ENCODE results near the gene FAM216A. TPM values are rescaled to one million over a fixed set of nuclear protein-coding genes. Genes with fewer than 3 reads are reported as not detected.
"Not testable (repeated sequence)": the region's sequence is repeated elsewhere in the genome, so short reads cannot be mapped to it uniquely, and the experiment has no call there.

FAM216A gene, protein sequence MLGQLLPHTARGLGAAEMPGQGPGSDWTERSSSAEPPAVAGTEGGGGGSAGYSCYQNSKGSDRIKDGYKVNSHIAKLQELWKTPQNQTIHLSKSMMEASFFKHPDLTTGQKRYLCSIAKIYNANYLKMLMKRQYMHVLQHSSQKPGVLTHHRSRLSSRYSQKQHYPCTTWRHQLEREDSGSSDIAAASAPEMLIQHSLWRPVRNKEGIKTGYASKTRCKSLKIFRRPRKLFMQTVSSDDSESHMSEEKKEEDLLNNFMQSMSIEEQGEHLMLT
- polyA plus RNA-seq (ENCODE audit: low read depth in 6 of 6), result 10 to 100 TPM in 5 of 6 donors, 1 to 10 TPM in 1; 8.9 to 17.9 (median 15.6) TPM

- Mint-ChIP-seq H3K4me3 (peak within 1 kb of the TSS; percentile 94 to 100 (median 98)), H3K9me3 (no peaks in the 10 kb centered on the region), H3K36me3 (peaks cover 9% of the 10 kb centered on the region in 2 donors), H3K27ac (peak within 1 kb of the TSS; percentile 95 to 99 (median 97)), H3K27me3 (no peaks in the 10 kb centered on the region), H3K4me1 (peaks cover 28 to 59% (median 29%) of the 10 kb centered on the region in 3 donors)
- peak; percentile 97 for DNase-seq
- peak; percentile 84 for ATAC-seq (ENCODE audit: low read depth in 2 of 2)
Measured at GRCh38 chr12:110468214-110469048, at the start of gene FAM216A, which contains the start of gene GPN3. Gene FAM216A (plus strand): TSS chr12:110468845. CDS start chr12:110468876, 31 bp downstream. Gene GPN3 (minus strand): TSS chr12:110468257. CDS start chr12:110468203, 54 bp downstream.

GRCh38 chr12:110420644-110421043 lies 48.0 kb upstream of the FAM216A start:
- not testable (repeated sequence) for H3K9me3 Mint-ChIP-seq; DNase-seq; H3K4me3 Mint-ChIP-seq; H3K36me3 Mint-ChIP-seq; H3K27me3 Mint-ChIP-seq; H3K27ac Mint-ChIP-seq; ATAC-seq (ENCODE audit: low read depth in 2 of 2)
- peaks cover 8 to 14% (median 11%) of the 10 kb centered on the region in 3 donors for H3K4me1 Mint-ChIP-seq

DNA sequence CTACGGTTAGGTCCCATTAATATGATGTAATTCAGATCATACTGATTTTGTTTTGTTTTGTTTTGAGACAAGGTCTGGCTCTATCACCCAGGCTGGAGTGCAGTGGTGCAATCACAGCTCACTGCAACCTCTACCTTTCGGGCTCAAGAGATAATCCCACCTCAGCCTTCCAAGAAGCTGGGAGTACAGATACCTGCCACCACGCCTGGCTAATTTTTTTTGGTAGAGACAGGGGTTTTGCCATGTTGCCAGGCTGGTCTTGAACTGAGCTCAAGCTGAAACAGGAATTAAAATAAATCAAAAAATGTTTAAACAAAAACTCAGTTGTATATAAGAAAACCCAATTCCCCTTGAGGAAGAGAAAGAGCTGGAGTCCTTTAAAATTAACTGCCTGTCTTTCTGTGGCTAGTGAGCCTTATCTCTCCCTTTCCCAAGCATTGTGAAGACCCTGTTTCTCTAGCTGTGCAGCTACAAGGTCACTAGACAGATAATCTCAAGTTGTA lies 47.4 kb upstream of the FAM216A start:
- ATAC-seq (ENCODE audit: low read depth in 2 of 2) (no peak), DNase-seq (no peak)
- H3K27me3 Mint-ChIP-seq, result no peaks in the 10 kb centered on the region
- H3K4me3 Mint-ChIP-seq, result no peak overlapping the region
- no peaks in the 10 kb centered on the region for H3K9me3 Mint-ChIP-seq
- H3K4me1 Mint-ChIP-seq, result peaks cover 8 to 14% (median 11%) of the 10 kb centered on the region in 3 donors
- H3K27ac Mint-ChIP-seq, result no peak overlapping the region
- H3K36me3 Mint-ChIP-seq, result no peaks in the 10 kb centered on the region

DNA sequence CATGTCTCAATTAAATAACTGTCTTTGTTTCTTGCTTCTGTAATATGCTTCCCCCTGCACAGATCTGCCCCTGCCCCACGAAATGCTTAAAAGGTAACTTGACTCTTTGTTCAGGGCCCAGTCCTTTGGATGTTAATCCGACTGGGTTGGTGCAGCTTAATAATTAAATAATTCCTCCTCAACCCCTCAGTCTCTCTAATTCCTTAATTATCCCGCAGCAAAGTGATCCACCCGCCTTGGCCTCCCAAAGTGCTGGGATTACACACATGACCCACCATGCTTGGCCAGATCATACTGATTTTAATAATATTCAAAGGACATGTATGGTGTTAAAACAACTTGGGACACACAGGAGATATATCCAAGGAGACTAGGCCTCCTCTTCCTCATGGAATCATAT lies 46.9 kb upstream of the FAM216A start:
- Mint-ChIP-seq H3K27me3 (no peaks in the 10 kb centered on the region), H3K36me3 (no peaks in the 10 kb centered on the region), H3K27ac (no peak overlapping the region), H3K4me3 (no peak overlapping the region), H3K9me3 (no peaks in the 10 kb centered on the region), H3K4me1 (peaks cover 8 to 14% (median 11%) of the 10 kb centered on the region in 3 donors)
- ATAC-seq (ENCODE audit: low read depth in 2 of 2), result no peak
- DNase-seq, result no peak

GRCh38 chr12:110424237-110424636 lies 44.4 kb upstream of the FAM216A start:
- H3K27ac Mint-ChIP-seq, result peak overlapping the region in 2 of 6 donors; percentile 63 to 66
- DNase-seq, result no peak
- no peaks in the 10 kb centered on the region for H3K4me1 Mint-ChIP-seq
- H3K4me3 Mint-ChIP-seq, result no peak overlapping the region
- H3K36me3 Mint-ChIP-seq, result no peaks in the 10 kb centered on the region
- no peak for ATAC-seq (ENCODE audit: low read depth in 2 of 2)
- no peaks in the 10 kb centered on the region for H3K27me3 Mint-ChIP-seq
- H3K9me3 Mint-ChIP-seq, result no peaks in the 10 kb centered on the region

- Mint-ChIP-seq H3K4me3 (no peak overlapping the region), H3K9me3 (no peaks in the 10 kb centered on the region), H3K27ac (no peak overlapping the region), H3K4me1 (peaks cover 2 to 10% (median 4%) of the 10 kb centered on the region in 3 donors), H3K27me3 (no peaks in the 10 kb centered on the region), H3K36me3 (no peaks in the 10 kb centered on the region)
- ATAC-seq (ENCODE audit: low read depth in 2 of 2), result no peak
- DNase-seq, result no peak
Measured at GRCh38 chr12:110426406-110426805, 42.2 kb upstream of the FAM216A start.

DNA sequence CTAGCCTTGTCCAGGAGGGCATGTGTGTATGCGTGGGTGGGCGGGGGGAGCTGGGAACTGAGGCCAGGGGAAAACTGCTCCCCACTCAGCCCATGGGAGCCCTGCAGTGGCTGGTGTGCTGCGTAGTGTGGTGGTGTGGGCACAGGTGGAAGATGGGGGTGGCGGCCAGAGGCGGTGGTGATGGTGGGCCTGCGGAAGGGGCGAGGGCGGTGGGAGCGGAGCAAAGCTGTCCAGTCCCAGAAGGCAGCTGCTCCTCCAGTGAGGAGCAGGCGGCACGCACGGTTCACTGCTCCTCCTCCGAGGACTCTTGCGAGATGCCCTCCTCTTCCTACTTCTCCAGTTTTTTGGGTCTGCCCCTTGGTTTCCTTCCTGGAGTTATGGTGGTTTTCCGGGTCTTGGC lies 39.0 kb upstream of the FAM216A start:
- not testable (repeated sequence) for DNase-seq; H3K36me3 Mint-ChIP-seq; H3K9me3 Mint-ChIP-seq; H3K27ac Mint-ChIP-seq; H3K27me3 Mint-ChIP-seq; ATAC-seq (ENCODE audit: low read depth in 2 of 2)
- Mint-ChIP-seq H3K4me3 (peak overlapping the region in 2 of 8 donors; percentile 15 to 25), H3K4me1 (peaks cover 4 to 12% (median 5%) of the 10 kb centered on the region in 3 donors)

GRCh38 chr12:110431957-110432587 lies 36.6 kb upstream of the FAM216A start:
- Mint-ChIP-seq H3K4me3 (peak overlapping the region in 2 of 8 donors; percentile 95 to 99), H3K4me1 (peaks cover 4 to 12% (median 5%) of the 10 kb centered on the region in 3 donors), H3K27ac (peak overlapping the region in 1 of 6 donors; percentile 95), H3K27me3 (no peaks in the 10 kb centered on the region), H3K9me3 (no peaks in the 10 kb centered on the region), H3K36me3 (peaks cover 0 to 10% of the 10 kb centered on the region in 2 donors)
- DNase-seq, result no peak
- no peak for ATAC-seq (ENCODE audit: low read depth in 2 of 2)

DNA sequence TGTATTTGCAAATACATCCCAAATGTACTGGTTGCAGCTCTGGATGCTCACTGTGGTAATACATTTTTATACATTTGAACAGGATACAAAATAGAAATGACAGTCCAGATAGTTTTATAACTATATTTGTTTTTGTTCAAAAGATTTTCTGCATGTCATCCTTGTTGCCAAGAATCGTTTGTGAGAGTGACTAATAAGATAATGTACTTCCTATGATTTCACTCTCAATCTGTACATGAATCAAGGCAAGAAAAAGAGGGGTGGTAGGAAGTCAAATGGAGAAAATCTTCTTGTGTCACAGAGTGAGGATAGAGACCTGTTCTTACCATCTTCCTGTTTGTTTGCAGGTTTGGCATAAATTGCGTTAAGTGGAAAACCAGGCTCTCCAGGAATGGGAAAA lies 32.4 kb upstream of the FAM216A start:
- ATAC-seq (ENCODE audit: low read depth in 2 of 2) (no peak), DNase-seq (no peak)
- Mint-ChIP-seq H3K4me1 (peaks cover 0 to 5% (median 4%) of the 10 kb centered on the region in 3 donors), H3K27ac (no peak overlapping the region), H3K4me3 (no peak overlapping the region), H3K27me3 (no peaks in the 10 kb centered on the region), H3K9me3 (no peaks in the 10 kb centered on the region), H3K36me3 (peaks cover 0 to 14% of the 10 kb centered on the region in 2 donors)

DNA sequence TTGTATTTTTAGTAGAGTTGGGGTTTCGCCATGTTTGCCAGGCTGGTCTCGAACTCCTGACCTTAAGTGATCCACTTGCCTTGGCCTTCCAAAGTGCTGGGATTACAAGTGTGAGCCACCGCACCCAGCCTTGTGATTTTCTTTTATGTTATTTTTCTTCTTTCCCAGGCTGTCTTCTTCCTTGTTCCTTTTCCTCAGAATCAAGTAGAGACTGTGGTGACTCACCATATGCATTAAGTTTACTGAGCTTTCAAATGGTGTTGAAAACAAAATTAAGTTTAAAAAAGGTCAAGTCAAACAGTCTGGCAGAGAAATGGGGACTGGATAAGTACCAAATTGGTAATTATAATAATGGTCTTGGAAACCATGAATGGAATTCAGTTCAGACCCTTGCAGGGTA lies 24.2 kb upstream of the FAM216A start:
- Mint-ChIP-seq H3K27me3 (no peaks in the 10 kb centered on the region), H3K9me3 (no peaks in the 10 kb centered on the region), H3K4me3 (peak overlapping the region in 2 of 8 donors; percentile 38 to 84), H3K27ac (peak overlapping the region in 2 of 6 donors; percentile 7 to 82), H3K4me1 (peaks cover 30 to 42% (median 37%) of the 10 kb centered on the region in 3 donors), H3K36me3 (peaks cover 11 to 13% of the 10 kb centered on the region in 2 donors)
- DNase-seq (no peak), ATAC-seq (ENCODE audit: low read depth in 2 of 2) (no peak)

DNA sequence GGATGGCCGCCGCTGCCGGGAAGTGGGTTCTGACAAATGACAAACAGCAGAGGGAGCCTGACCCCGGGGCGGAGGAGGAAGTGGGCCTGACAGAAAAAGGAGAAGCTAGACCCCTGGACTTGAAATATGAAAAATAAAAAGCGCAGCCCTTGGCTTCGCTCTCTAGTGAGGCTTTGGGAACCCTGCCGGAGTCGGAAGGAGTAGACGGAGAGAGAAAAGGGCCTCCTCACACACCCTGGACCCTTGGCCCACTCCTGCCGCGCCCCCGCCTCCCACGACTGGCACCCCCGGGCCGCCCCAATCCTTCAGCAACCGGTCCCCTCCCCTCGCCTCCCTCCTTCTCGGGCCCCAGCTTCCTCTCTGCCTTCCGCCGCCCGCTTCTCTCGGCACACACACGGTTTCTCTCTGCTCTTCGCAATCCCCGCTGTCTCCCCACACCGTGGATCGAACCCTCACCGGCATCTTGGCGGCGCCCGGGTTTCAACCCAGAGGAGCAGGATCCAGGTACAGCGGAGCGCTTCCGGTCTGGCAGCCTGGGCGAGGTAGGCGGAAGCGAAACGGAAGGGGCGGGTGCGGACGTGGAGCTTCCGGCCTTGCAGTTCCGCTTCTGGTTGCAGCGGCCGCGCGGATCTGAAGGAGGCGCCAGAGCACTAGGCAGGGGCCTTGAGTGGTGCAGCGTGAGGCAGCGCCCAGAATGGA lies 18.7 kb upstream of the FAM216A start, which contains the start of gene ARPC3:
Gene ARPC3 (minus strand): TSS at position 539 of the 699 bp plus-strand sequence. CDS start 77 bp downstream, at position 462.
- peak within 1 kb of the TSS; percentile 98 to 100 (median 99) for H3K4me3 Mint-ChIP-seq
- DNase-seq (peak; percentile 93), ATAC-seq (ENCODE audit: low read depth in 2 of 2) (peak; percentile 87 to 88)
- H3K9me3 Mint-ChIP-seq, result no peaks in the 10 kb centered on the region
- peaks cover 16 to 17% of the 10 kb centered on the region in 2 donors for H3K36me3 Mint-ChIP-seq
- peaks cover 36 to 52% (median 50%) of the 10 kb centered on the region in 3 donors for H3K4me1 Mint-ChIP-seq
- peak within 1 kb of the TSS; percentile 99 to 100 (median 100) for H3K27ac Mint-ChIP-seq
- no peaks in the 10 kb centered on the region for H3K27me3 Mint-ChIP-seq

GRCh38 chr12:110451263-110451662 lies 17.4 kb upstream of the FAM216A start:
- H3K27me3 Mint-ChIP-seq, result no peaks in the 10 kb centered on the region
- peak overlapping the region in 6 of 8 donors; percentile 5 to 100 (median 92) for H3K4me3 Mint-ChIP-seq
- ATAC-seq (ENCODE audit: low read depth in 2 of 2), result no peak
- no peak for DNase-seq
- H3K9me3 Mint-ChIP-seq, result no peaks in the 10 kb centered on the region
- H3K27ac Mint-ChIP-seq, result peak overlapping the region in 3 of 6 donors; percentile 31 to 100 (median 100)
- peaks cover 35 to 55% (median 53%) of the 10 kb centered on the region in 3 donors for H3K4me1 Mint-ChIP-seq
- peaks cover 11 to 12% of the 10 kb centered on the region in 2 donors for H3K36me3 Mint-ChIP-seq

Measured in naive B cell (primary cell).